Transverse colon (tissue), 4 donors: Measurements from ENCODE around the gene PARVA.

Experiments
- CTCF ChIP-seq, 5 experiments: fragments of 200-600 bp in 3 of 5; fragments of 450-650 bp in 2 of 5; sonication (generic) in 3 of 5; IDR thresholded peaks; 1 replicate in 2 of 5; 2 replicates in 3 of 5; pipeline ENCODE4 v1.5.1; 2016 to 2017; ENCODE audit warnings: antibody characterized with exemption in 5 of 5, inconsistent platforms in 3 of 5, mild to moderate bottlenecking in 2 of 5, moderate library complexity in 1 of 5
- POLR2AphosphoS5 ChIP-seq, 3 donors: sonication (generic); formaldehyde crosslinking; IDR thresholded peaks; one replicate each; pipeline ENCODE4 v1.6.1; 2016; ENCODE audit warnings: antibody characterized with exemption in 3 of 3

- TF ChIP-seq CTCF (IDR thresholded peaks at IDR 0.05), result no peak
- no peak for TF ChIP-seq POLR2AphosphoS5 (IDR thresholded peaks at IDR 0.05)
Measured at GRCh38 chr11:12388173-12388572, 10.8 kb downstream of the PARVA start.
